ENCODE measurements around the gene LPO.

Gene LPO

GRCh38 chr17:58227733-58228132, 10.7 kb upstream of the LPO start:
- TF ChIP-seq CTCF (IDR thresholded peaks at IDR 0.05; ENCODE audit: control insufficient read depth, insufficient read depth, low read depth, low read length, missing control alignments), result no peak
- DNase-seq (ENCODE audit: low read depth), result no peak
- H3K4me3 ChIP-seq (ENCODE audit: control insufficient read depth, low read depth, low read length), result no peak overlapping the region

- TF ChIP-seq CTCF (IDR thresholded peaks at IDR 0.05; ENCODE audit: control insufficient read depth, insufficient read depth, low read depth, low read length, missing control alignments), result no peak
- H3K4me3 ChIP-seq (ENCODE audit: control insufficient read depth, low read depth, low read length), result no peak overlapping the region
- no peak for DNase-seq (ENCODE audit: low read depth)
Observed at GRCh38 chr17:58228679-58229078, 9.7 kb upstream of the LPO start.

- no peak for DNase-seq (ENCODE audit: low read depth)
- no peak overlapping the region for H3K4me3 ChIP-seq (ENCODE audit: control insufficient read depth, low read depth, low read length)
- TF ChIP-seq CTCF (IDR thresholded peaks at IDR 0.05; ENCODE audit: control insufficient read depth, insufficient read depth, low read depth, low read length, missing control alignments), result no peak
Observed at GRCh38 chr17:58229384-58229783, 9.0 kb upstream of the LPO start.

GRCh38 chr17:58229881-58230280, 8.5 kb upstream of the LPO start:
- no peak for TF ChIP-seq CTCF (IDR thresholded peaks at IDR 0.05; ENCODE audit: control insufficient read depth, insufficient read depth, low read depth, low read length, missing control alignments)
- no peak for DNase-seq (ENCODE audit: low read depth)
- H3K4me3 ChIP-seq (ENCODE audit: control insufficient read depth, low read depth, low read length), result no peak overlapping the region

- peak; percentile 17 for DNase-seq (ENCODE audit: low read depth)
- H3K4me3 ChIP-seq (ENCODE audit: control insufficient read depth, low read depth, low read length), result no peak overlapping the region
- no peak for TF ChIP-seq CTCF (IDR thresholded peaks at IDR 0.05; ENCODE audit: control insufficient read depth, insufficient read depth, low read depth, low read length, missing control alignments)
Observed at GRCh38 chr17:58231641-58232040, 6.7 kb upstream of the LPO start.

GRCh38 chr17:58232707-58233156, 5.7 kb upstream of the LPO start:
- peak; percentile 74 for DNase-seq (ENCODE audit: low read depth)
- TF ChIP-seq CTCF (IDR thresholded peaks at IDR 0.05; ENCODE audit: control insufficient read depth, insufficient read depth, low read depth, low read length, missing control alignments), result no peak
- no peak overlapping the region for H3K4me3 ChIP-seq (ENCODE audit: control insufficient read depth, low read depth, low read length)

- TF ChIP-seq CTCF (IDR thresholded peaks at IDR 0.05; ENCODE audit: control insufficient read depth, insufficient read depth, low read depth, low read length, missing control alignments), result no peak
- no peak overlapping the region for H3K4me3 ChIP-seq (ENCODE audit: control insufficient read depth, low read depth, low read length)
- DNase-seq (ENCODE audit: low read depth), result no peak
Observed at GRCh38 chr17:58233543-58233942, 4.8 kb upstream of the LPO start.

Data from AG09309 (cell line).